ENCODE data around the gene SLC22A2.

- no peak for TF ChIP-seq EZH2 (IDR thresholded peaks at IDR 0.05; ENCODE audit: low read length)
- no peak for TF ChIP-seq CTCF (optimal IDR thresholded peaks at IDR 0.05 in 1 of 3, IDR thresholded peaks at IDR 0.05 in 1 of 3, conservative IDR thresholded peaks at IDR 0.05 in 1 of 3; ENCODE audit: extremely low read depth in 1 of 3, insufficient read depth in 2 of 3, low read length in 3 of 3)
These were observed 7.4 kb upstream of the SLC22A2 start for GRCh38 chr6:160265869-160266476.

Data from keratinocyte (primary cell).